Measurements from ENCODE around the gene CD3E.

- TF ChIP-seq GATA2 (IDR thresholded peaks at IDR 0.05; ENCODE audit: low read depth, low read length): no peak
- TF ChIP-seq GATA3 (IDR thresholded peaks at IDR 0.05; ENCODE audit: low read depth, low read length): no peak
Observed at GRCh38 chr11:118343981-118344515, 39.5 kb downstream of the CD3E start, which contains the start of gene CD3G.
